ENCODE data around the gene SLC22A9.

The SLC22A9 gene

DNA sequence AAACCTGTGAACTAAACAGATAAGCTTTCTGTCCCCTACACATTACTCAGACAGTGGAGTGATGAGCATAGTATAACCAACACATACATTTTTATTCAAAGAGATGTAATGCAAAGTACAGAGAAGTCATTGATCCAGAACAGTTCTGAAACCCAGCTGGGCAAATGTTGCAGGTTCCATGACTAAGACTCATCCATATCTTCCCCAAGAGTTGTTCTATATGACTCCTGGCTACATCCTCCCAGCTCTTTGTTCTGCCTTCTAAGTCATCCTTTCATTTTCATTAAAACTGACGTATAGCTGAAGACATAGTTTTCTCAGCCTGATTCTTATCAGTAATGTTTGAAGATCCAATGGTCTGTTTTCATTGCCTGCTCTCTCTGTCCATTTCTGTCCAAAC lies 74.1 kb downstream of the SLC22A9 start:
- no peaks in the 10 kb centered on the region for H3K79me2 ChIP-seq (ENCODE audit: insufficient read depth, low read depth)
- no peaks in the 10 kb centered on the region for H3K27me3 ChIP-seq (ENCODE audit: insufficient read depth, low read depth)

GRCh38 chr11:63444160-63444559 lies 74.6 kb downstream of the SLC22A9 start:
- no peak overlapping the region for H3K4me2 ChIP-seq
- TF ChIP-seq, protein P1, sequence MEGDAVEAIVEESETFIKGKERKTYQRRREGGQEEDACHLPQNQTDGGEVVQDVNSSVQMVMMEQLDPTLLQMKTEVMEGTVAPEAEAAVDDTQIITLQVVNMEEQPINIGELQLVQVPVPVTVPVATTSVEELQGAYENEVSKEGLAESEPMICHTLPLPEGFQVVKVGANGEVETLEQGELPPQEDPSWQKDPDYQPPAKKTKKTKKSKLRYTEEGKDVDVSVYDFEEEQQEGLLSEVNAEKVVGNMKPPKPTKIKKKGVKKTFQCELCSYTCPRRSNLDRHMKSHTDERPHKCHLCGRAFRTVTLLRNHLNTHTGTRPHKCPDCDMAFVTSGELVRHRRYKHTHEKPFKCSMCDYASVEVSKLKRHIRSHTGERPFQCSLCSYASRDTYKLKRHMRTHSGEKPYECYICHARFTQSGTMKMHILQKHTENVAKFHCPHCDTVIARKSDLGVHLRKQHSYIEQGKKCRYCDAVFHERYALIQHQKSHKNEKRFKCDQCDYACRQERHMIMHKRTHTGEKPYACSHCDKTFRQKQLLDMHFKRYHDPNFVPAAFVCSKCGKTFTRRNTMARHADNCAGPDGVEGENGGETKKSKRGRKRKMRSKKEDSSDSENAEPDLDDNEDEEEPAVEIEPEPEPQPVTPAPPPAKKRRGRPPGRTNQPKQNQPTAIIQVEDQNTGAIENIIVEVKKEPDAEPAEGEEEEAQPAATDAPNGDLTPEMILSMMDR (conservative IDR thresholded peaks at IDR 0.05; ENCODE audit: low read depth, low read length) = no peak
- H3K27me3 ChIP-seq (ENCODE audit: insufficient read depth, low read depth) = no peaks in the 10 kb centered on the region

More for the DNA sequence above, 74.1 kb downstream of the SLC22A9 start:
- Histone ChIP-seq H2AFZ (ENCODE audit: low read depth) (no peak overlapping the region), H3K9ac (no peak overlapping the region), H3K4me1 (ENCODE audit: low read depth, poor library complexity, severe bottlenecking) (no peaks in the 10 kb centered on the region), H3K4me3 (IDR thresholded peaks at IDR 0.05; ENCODE audit: insufficient read depth, low read depth, low read length) (no peak overlapping the region), H3K36me3 (ENCODE audit: insufficient read depth) (no peaks in the 10 kb centered on the region), H3K27ac (no peak overlapping the region), H4K20me1 (ENCODE audit: insufficient read depth) (no peaks in the 10 kb centered on the region), H3K4me2 (no peak overlapping the region)
- TF ChIP-seq, protein P1 (conservative IDR thresholded peaks at IDR 0.05; ENCODE audit: low read depth, low read length) = no peak

GRCh38 chr11:63445118-63445517 lies 75.5 kb downstream of the SLC22A9 start:
- no peaks in the 10 kb centered on the region for H4K20me1 ChIP-seq (ENCODE audit: insufficient read depth)
- H3K4me2 ChIP-seq = no peak overlapping the region
- H3K4me1 ChIP-seq (ENCODE audit: low read depth, poor library complexity, severe bottlenecking) = no peaks in the 10 kb centered on the region
- H3K27ac ChIP-seq = no peak overlapping the region
- H3K9ac ChIP-seq = no peak overlapping the region
- no peaks in the 10 kb centered on the region for H3K36me3 ChIP-seq (ENCODE audit: insufficient read depth)
- H3K79me2 ChIP-seq (ENCODE audit: insufficient read depth, low read depth) = no peaks in the 10 kb centered on the region
- no peak overlapping the region for H3K4me3 ChIP-seq (IDR thresholded peaks at IDR 0.05; ENCODE audit: insufficient read depth, low read depth, low read length)
- H3K27me3 ChIP-seq (ENCODE audit: insufficient read depth, low read depth) = no peaks in the 10 kb centered on the region
- TF ChIP-seq, protein P1 (conservative IDR thresholded peaks at IDR 0.05; ENCODE audit: low read depth, low read length) = no peak
- no peak overlapping the region for H2AFZ ChIP-seq (ENCODE audit: low read depth)

More at GRCh38 chr11:63444160-63444559, 74.6 kb downstream of the SLC22A9 start:
- Histone ChIP-seq H3K79me2 (ENCODE audit: insufficient read depth, low read depth) (no peaks in the 10 kb centered on the region), H3K36me3 (ENCODE audit: insufficient read depth) (no peaks in the 10 kb centered on the region), H2AFZ (ENCODE audit: low read depth) (no peak overlapping the region), H3K9ac (no peak overlapping the region), H4K20me1 (ENCODE audit: insufficient read depth) (no peaks in the 10 kb centered on the region), H3K27ac (no peak overlapping the region), H3K4me3 (IDR thresholded peaks at IDR 0.05; ENCODE audit: insufficient read depth, low read depth, low read length) (no peak overlapping the region), H3K4me1 (ENCODE audit: low read depth, poor library complexity, severe bottlenecking) (no peaks in the 10 kb centered on the region)

DNA sequence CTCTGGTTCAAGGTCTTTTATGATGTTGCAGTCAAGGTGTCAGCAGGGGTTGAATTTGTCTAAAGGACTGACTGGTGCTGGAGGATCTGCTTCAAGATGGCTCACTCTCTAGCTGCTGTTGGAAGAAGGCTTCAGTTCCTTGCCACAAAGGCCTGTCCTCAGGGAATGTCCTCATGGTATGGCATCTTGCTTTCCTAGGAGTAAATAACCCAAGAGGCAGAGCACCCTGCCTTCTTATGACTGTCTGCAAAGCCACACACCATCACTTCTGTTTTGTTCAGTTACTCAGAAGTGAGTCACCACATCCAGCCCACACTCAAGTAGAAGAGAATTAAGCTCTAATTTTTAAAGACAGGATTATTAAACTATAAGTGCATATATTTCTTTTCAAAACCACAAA lies 76.1 kb downstream of the SLC22A9 start:
- TF ChIP-seq, protein P1 (conservative IDR thresholded peaks at IDR 0.05; ENCODE audit: low read depth, low read length) = no peak
- no peaks in the 10 kb centered on the region for H4K20me1 ChIP-seq (ENCODE audit: insufficient read depth)
- no peak overlapping the region for H3K4me2 ChIP-seq
- no peak overlapping the region for H2AFZ ChIP-seq (ENCODE audit: low read depth)
- no peak overlapping the region for H3K27ac ChIP-seq
- no peaks in the 10 kb centered on the region for H3K4me1 ChIP-seq (ENCODE audit: low read depth, poor library complexity, severe bottlenecking)
- H3K4me3 ChIP-seq (IDR thresholded peaks at IDR 0.05; ENCODE audit: insufficient read depth, low read depth, low read length) = no peak overlapping the region
- H3K79me2 ChIP-seq (ENCODE audit: insufficient read depth, low read depth) = no peaks in the 10 kb centered on the region
- no peak overlapping the region for H3K9ac ChIP-seq
- H3K27me3 ChIP-seq (ENCODE audit: insufficient read depth, low read depth) = no peaks in the 10 kb centered on the region
- H3K36me3 ChIP-seq (ENCODE audit: insufficient read depth) = no peaks in the 10 kb centered on the region

All from KMS-11 (cell line).